ENCODE results near the gene PABPC1L. TPM values are rescaled to one million over a fixed set of nuclear protein-coding genes. Genes with fewer than 3 reads are reported as not detected.

PABPC1L gene
- total RNA-seq, 4 donors from 2014 or later, result 2.0 to 5.9 (median 2.9) TPM

DNA sequence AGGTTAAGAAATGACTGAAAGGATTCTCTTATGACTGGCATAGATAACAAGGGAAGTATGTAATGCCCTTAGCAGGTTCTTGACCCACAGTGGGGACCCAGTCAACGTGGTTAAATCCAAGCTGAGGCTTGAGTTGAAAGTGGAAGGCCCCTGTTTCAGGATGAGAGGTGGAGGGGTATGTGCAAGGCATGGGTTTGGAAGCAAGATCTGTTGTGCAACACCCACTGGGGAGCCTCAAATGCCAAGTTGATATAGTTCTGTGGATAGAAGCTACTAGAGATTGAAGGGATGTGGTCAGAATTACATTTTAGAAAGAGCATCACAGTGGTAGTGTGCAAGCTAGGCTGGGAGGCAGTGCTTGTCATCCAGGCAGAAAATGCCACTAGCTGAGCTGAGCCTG, 5.1 kb downstream of the PABPC1L start:
- DNase-seq (ENCODE audit: extremely low spot score), result no peak
- H3K9me3 ChIP-seq, result no peaks in the 10 kb centered on the region
- peaks cover 0 to 15% (median 7%) of the 10 kb centered on the region in 4 donors for H3K36me3 ChIP-seq
- peaks cover 0 to 9% (median 9%) of the 10 kb centered on the region in 4 donors for H3K4me1 ChIP-seq
- H3K27me3 ChIP-seq, result no peaks in the 10 kb centered on the region
- H3K27ac ChIP-seq (replicated peaks in 1 of 4), result no peak overlapping the region
- WGBS, result 56% methylated on average over 1 of the region's 1 CpG
- H3K4me3 ChIP-seq, result no peak overlapping the region
- TF ChIP-seq, protein P1, sequence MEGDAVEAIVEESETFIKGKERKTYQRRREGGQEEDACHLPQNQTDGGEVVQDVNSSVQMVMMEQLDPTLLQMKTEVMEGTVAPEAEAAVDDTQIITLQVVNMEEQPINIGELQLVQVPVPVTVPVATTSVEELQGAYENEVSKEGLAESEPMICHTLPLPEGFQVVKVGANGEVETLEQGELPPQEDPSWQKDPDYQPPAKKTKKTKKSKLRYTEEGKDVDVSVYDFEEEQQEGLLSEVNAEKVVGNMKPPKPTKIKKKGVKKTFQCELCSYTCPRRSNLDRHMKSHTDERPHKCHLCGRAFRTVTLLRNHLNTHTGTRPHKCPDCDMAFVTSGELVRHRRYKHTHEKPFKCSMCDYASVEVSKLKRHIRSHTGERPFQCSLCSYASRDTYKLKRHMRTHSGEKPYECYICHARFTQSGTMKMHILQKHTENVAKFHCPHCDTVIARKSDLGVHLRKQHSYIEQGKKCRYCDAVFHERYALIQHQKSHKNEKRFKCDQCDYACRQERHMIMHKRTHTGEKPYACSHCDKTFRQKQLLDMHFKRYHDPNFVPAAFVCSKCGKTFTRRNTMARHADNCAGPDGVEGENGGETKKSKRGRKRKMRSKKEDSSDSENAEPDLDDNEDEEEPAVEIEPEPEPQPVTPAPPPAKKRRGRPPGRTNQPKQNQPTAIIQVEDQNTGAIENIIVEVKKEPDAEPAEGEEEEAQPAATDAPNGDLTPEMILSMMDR (IDR thresholded peaks at IDR 0.05), result no peak
- TF ChIP-seq POLR2AphosphoS5 (IDR thresholded peaks at IDR 0.05) (no peak), POLR2A (IDR thresholded peaks at IDR 0.05; ENCODE audit: low read depth) (no peak), EP300 (IDR thresholded peaks at IDR 0.05) (no peak)
- intact Hi-C loops (cut with DNase I), result loop anchor here (5.0 kb wide), 1 partner anchor 42 kb away; no protein-coding TSS in a partner anchor

DNA sequence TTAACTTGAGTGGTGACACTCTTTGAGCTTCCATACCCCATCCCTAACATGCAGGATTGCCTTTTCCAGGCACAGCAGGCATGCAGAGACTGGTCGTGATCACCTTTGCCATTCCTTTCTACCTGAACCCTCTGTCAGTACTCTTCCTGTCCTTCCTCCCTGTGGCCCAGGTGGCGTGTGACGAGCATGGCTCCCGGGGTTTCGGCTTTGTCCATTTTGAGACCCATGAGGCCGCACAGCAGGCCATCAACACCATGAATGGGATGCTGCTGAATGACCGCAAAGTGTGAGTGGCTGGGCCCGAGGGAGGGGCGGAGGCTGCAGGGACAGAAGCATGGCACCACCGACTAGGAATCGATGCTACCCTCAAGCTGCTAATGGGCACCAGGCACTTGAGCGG, 6.7 kb downstream of the PABPC1L start:
- Histone ChIP-seq H3K4me1 (no peaks in the 10 kb centered on the region), H3K4me3 (no peak overlapping the region), H3K27ac (replicated peaks in 1 of 4) (no peak overlapping the region), H3K9me3 (no peaks in the 10 kb centered on the region), H3K36me3 (peaks cover 0 to 15% (median 7%) of the 10 kb centered on the region in 4 donors), H3K27me3 (no peaks in the 10 kb centered on the region)
- WGBS, result 91% methylated on average over 9 of the region's 12 CpGs
- no peak for DNase-seq (ENCODE audit: extremely low spot score)
- intact Hi-C loops (cut with DNase I), result no loop called here
- TF ChIP-seq, protein P1 (IDR thresholded peaks at IDR 0.05), result no peak
- TF ChIP-seq POLR2AphosphoS5 (IDR thresholded peaks at IDR 0.05), result no peak
- TF ChIP-seq EP300 (IDR thresholded peaks at IDR 0.05), result no peak
- no peak for TF ChIP-seq POLR2A (IDR thresholded peaks at IDR 0.05; ENCODE audit: low read depth)

DNA sequence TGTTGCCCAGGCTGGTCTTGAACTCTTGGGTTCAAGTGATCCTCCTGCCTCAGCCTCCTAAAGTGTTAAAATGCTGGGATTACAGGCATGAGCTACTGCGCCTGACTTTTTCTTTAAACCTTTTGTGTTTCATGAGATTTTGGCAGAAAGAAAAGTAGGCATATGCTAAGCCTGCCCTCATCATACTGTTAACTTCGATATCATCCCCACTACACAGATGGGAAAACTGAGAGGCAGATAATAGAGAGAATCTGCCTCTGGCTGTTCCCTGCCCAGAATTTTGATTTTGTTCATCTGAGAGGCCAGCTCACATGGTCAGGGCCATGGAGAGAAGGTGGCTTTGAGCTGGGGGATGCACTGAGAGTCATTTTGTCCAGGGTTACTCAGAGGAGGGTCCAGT, 7.5 kb downstream of the PABPC1L start:
- TF ChIP-seq, protein P1 (IDR thresholded peaks at IDR 0.05), result no peak
- TF ChIP-seq EP300 (IDR thresholded peaks at IDR 0.05) (no peak), POLR2A (IDR thresholded peaks at IDR 0.05; ENCODE audit: low read depth) (no peak)
- Histone ChIP-seq H3K9me3 (no peaks in the 10 kb centered on the region), H3K4me1 (no peaks in the 10 kb centered on the region), H3K36me3 (peaks cover 0 to 18% (median 7%) of the 10 kb centered on the region in 4 donors), H3K4me3 (no peak overlapping the region), H3K27me3 (no peaks in the 10 kb centered on the region), H3K27ac (replicated peaks in 1 of 4) (no peak overlapping the region)
- intact Hi-C loops (cut with DNase I), result no loop called here
- WGBS, result 93% methylated on average over 2 of the region's 2 CpGs
- no peak for DNase-seq (ENCODE audit: extremely low spot score)

DNA sequence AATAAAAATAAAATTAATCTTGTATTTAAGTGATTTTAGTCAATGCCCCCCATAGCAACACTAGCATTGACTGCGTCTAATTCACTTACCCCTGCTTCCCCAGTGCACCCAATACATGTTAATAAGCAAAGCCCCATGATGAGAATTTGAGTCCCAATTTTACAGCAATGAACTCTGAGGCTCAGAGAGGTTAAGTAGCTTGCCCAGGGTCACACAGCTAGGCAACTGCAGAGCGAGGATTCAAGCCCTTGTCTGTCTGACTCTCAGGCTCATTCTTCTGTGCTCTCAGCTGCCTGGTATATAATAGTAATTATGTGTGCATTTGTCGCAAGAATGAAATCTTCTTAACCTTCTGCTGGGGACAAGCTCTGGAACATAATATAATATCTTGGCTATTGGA, 8.5 kb downstream of the PABPC1L start:
- no peak overlapping the region for H3K27ac ChIP-seq (replicated peaks in 1 of 4)
- H3K4me1 ChIP-seq, result no peaks in the 10 kb centered on the region
- no peak for DNase-seq (ENCODE audit: extremely low spot score)
- TF ChIP-seq, protein P1 (IDR thresholded peaks at IDR 0.05), result no peak
- TF ChIP-seq POLR2AphosphoS5 (IDR thresholded peaks at IDR 0.05), result no peak
- no peak for TF ChIP-seq POLR2A (IDR thresholded peaks at IDR 0.05; ENCODE audit: low read depth)
- TF ChIP-seq EP300 (IDR thresholded peaks at IDR 0.05), result no peak
- no peaks in the 10 kb centered on the region for H3K9me3 ChIP-seq
- no peaks in the 10 kb centered on the region for H3K27me3 ChIP-seq
- H3K4me3 ChIP-seq, result no peak overlapping the region
- 98% methylated on average over 3 of the region's 3 CpGs for WGBS
- intact Hi-C loops (cut with DNase I), result no loop called here
- H3K36me3 ChIP-seq, result peaks cover 0 to 25% (median 3%) of the 10 kb centered on the region in 4 donors

DNA sequence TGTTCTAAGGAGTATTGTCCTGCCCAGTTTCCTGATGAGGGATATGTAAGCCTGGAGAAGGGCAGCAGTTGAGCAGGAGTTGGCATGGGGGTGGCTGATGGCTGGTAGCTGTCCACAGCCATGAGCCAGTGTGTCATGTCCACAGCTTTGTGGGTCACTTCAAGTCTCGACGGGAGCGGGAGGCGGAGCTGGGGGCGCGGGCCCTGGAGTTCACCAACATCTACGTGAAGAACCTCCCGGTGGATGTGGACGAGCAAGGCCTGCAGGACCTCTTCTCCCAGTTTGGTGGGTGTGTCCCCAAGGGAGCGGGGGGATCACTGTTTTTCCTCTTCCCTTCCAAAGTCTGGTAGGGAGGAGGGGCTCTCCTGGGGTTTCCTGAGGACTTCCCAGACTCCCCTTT, 8.9 kb downstream of the PABPC1L start:
- no peak for DNase-seq (ENCODE audit: extremely low spot score)
- 93% methylated on average over 10 of the region's 10 CpGs for WGBS
- Histone ChIP-seq H3K27me3 (no peaks in the 10 kb centered on the region), H3K4me3 (no peak overlapping the region), H3K27ac (replicated peaks in 1 of 4) (no peak overlapping the region), H3K4me1 (no peaks in the 10 kb centered on the region), H3K36me3 (peaks cover 0 to 24% (median 3%) of the 10 kb centered on the region in 4 donors), H3K9me3 (no peaks in the 10 kb centered on the region)
- no peak for TF ChIP-seq EP300 (IDR thresholded peaks at IDR 0.05)
- no peak for TF ChIP-seq POLR2AphosphoS5 (IDR thresholded peaks at IDR 0.05)
- TF ChIP-seq POLR2A (IDR thresholded peaks at IDR 0.05; ENCODE audit: low read depth), result no peak
- TF ChIP-seq, protein P1 (IDR thresholded peaks at IDR 0.05), result no peak
- intact Hi-C loops (cut with DNase I), result no loop called here
